K562 (cell line): ENCODE results near the gene ATXN7L1. TPM values are rescaled to one million over a fixed set of nuclear protein-coding genes. Genes with fewer than 3 reads are reported as not detected.

Source experiments
- ATAC-seq: fragments of 200-7000 bp; cut with Tn5 transposase; 3 replicates; pipeline ENCODE4 v1.9.1; 2020; ENCODE audit warnings: moderate library complexity
- BruUV-seq: library from RNA; stranded (reverse); fragments of 400-500 nt; replicated peaks from 2 replicates; lab custom pipeline; 2021; lab: Mats Ljungman, UMichigan
- CTCF ChIA-PET: fragments of 300-600 bp; formaldehyde crosslinking; extraction: SDS; loops from one replicate; lab custom pipeline; 2021; ENCODE audit warnings: low intra/inter-chr PET ratio; lab: Yijun Ruan, JAX
- POLR2A ChIA-PET: fragments of 300-600, 350-650 bp; sonication (Branson Sonifier 250); formaldehyde crosslinking; extraction: SDS; loops from one replicate; lab custom pipeline; 2021; ENCODE audit warnings: antibody characterized with exemption, inconsistent platforms; lab: Yijun Ruan, JAX
- DNase-seq, 4 experiments: peaks; one replicate each; pipeline versions ENCODE4 v3.0.0 to v3.0.0-alpha.2; 2011 to 2018; ENCODE audit warnings: low spot score in 3 of 4, mixed read lengths in 3 of 4; ENCODE audit errors: extremely low read depth in 1 of 4
- FAIRE-seq: peaks from 2 replicates; lab custom pipeline; 2011; peaks lifted over from hg19 to GRCh38; lab: Jason Lieb, UNC
- H2AFZ ChIP-seq: 2 replicates; pipeline ENCODE4 v1.6.0; 2011; ENCODE audit warnings: low read depth, low read length, control low read depth, inconsistent platforms
- H3K27ac ChIP-seq: fragments of 200-600 bp; 3 replicates; pipeline ENCODE4 v1.8.0; 2011; ENCODE audit warnings: low read depth, mild to moderate bottlenecking, control low read depth, inconsistent platforms, low read length, moderate library complexity, mixed read lengths; ENCODE audit errors: extremely low read depth
- H3K27me3 ChIP-seq, 2 experiments: fragments of 300-600 bp in 1 of 2; 2 replicates in 1 of 2; 3 replicates in 1 of 2; pipeline versions ENCODE4 v1.6.0 to v1.8.0; 2011; ENCODE audit warnings: inconsistent platforms in 2 of 2, low read length in 2 of 2, mild to moderate bottlenecking in 1 of 2, mixed read lengths in 1 of 2, moderate library complexity in 1 of 2; ENCODE audit not compliant: control insufficient read depth in 2 of 2, insufficient read depth in 2 of 2
- H3K36me3 ChIP-seq: fragments of 300-600 bp; 3 replicates; pipeline ENCODE4 v1.8.0; 2011; ENCODE audit warnings: mild to moderate bottlenecking, low read length, inconsistent platforms; ENCODE audit not compliant: control insufficient read depth, insufficient read depth
- H3K4me1 ChIP-seq, 2 experiments: fragments of 200-600 bp in 1 of 2; replicated peaks in 1 of 2; 2 replicates in 1 of 2; 3 replicates in 1 of 2; pipeline versions ENCODE4 v1.5.1 to v1.8.0; 2011; ENCODE audit warnings: inconsistent platforms in 2 of 2, low read length in 2 of 2, mild to moderate bottlenecking in 1 of 2, mixed read lengths in 1 of 2, moderate library complexity in 1 of 2; ENCODE audit not compliant: control insufficient read depth in 2 of 2, insufficient read depth in 2 of 2
- H3K4me2 ChIP-seq: 2 replicates; pipeline ENCODE4 v1.6.1; 2011; ENCODE audit warnings: low read length, control low read depth, inconsistent platforms, mixed read lengths; ENCODE audit not compliant: insufficient read depth
- H3K4me3 ChIP-seq: fragments of 200-600 bp; sonication (generic), shearing (Covaris generic); 2 replicates; pipeline ENCODE4 v1.5.1; 2016; ENCODE audit warnings: control low read depth, inconsistent platforms
- H3K79me2 ChIP-seq: fragments of 200-600 bp; 3 replicates; pipeline ENCODE4 v1.8.0; 2011; ENCODE audit warnings: low read length, inconsistent platforms; ENCODE audit not compliant: control insufficient read depth, insufficient read depth
- H3K9ac ChIP-seq, 2 experiments: 2 replicates each; pipeline versions ENCODE4 v1.6.0 to v1.6.1; 2011; ENCODE audit warnings: low read depth in 2 of 2, low read length in 2 of 2, control low read depth in 1 of 2, inconsistent platforms in 1 of 2, mild to moderate bottlenecking in 1 of 2, mixed read lengths in 1 of 2; ENCODE audit not compliant: insufficient read depth in 1 of 2
- H3K9me1 ChIP-seq: one replicate; pipeline ENCODE4 v1.6.0; 2011; ENCODE audit warnings: inconsistent platforms, mild to moderate bottlenecking, low read length, moderate library complexity; ENCODE audit not compliant: control insufficient read depth, insufficient read depth
- H3K9me3 ChIP-seq: replicated peaks from 2 replicates; pipeline ENCODE4 v1.5.1; 2011; ENCODE audit warnings: low read depth, low read length, inconsistent platforms; ENCODE audit not compliant: control insufficient read depth, insufficient read depth
- H4K20me1 ChIP-seq: replicated peaks from 2 replicates; pipeline ENCODE4 v1.6.1; 2011; ENCODE audit warnings: low read length, inconsistent platforms, mixed read lengths; ENCODE audit not compliant: control insufficient read depth, insufficient read depth
- ARID3B ChIP-seq: fragments of 250-450 bp; sonication (Bioruptor Pico); IDR thresholded peaks from 2 replicates; pipeline ENCODE4 v1.4.0; 2020; ENCODE audit warnings: borderline replicate concordance
- BCLAF1 ChIP-seq, 2 experiments: fragments of 450-650 bp in 1 of 2; IDR thresholded peaks; 2 replicates each; pipeline ENCODE4 v1.6.1; 2011 to 2017; ENCODE audit warnings: low read depth in 2 of 2, antibody characterized with exemption in 1 of 2, borderline replicate concordance in 1 of 2, low read length in 1 of 2, mild to moderate bottlenecking in 1 of 2, mixed read lengths in 1 of 2; ENCODE audit not compliant: control insufficient read depth in 1 of 2
- CBFA2T2 ChIP-seq: fragments of 450-650 bp; conservative IDR thresholded peaks from 2 replicates; pipeline ENCODE4 v1.6.1; 2017; ENCODE audit warnings: mild to moderate bottlenecking
- E4F1 ChIP-seq: fragments of 250-450 bp; sonication (Bioruptor Pico); IDR thresholded peaks from 2 replicates; pipeline ENCODE4 v1.5.0; 2021; ENCODE audit warnings: mild to moderate bottlenecking, borderline replicate concordance
- GMEB1 ChIP-seq: fragments of 250-450 bp; sonication (Bioruptor Pico); IDR thresholded peaks from 2 replicates; pipeline ENCODE4 v1.4.0; 2020; ENCODE audit warnings: mild to moderate bottlenecking
- WGBS: fragments of 100-300 bp; shearing (Covaris generic); methylation state at CpG from one replicate; pipeline ENCODE4 v1.1.6; 2016; ENCODE audit warnings: low coverage, mixed read lengths; ENCODE audit not compliant: insufficient coverage; ENCODE audit errors: missing lambda C conversion rate; 5-methylcytosine and 5-hydroxymethylcytosine counted together
- in situ Hi-C: fragments of 300-500 bp; cut with MboI; formaldehyde crosslinking; loops from 4 replicates; pipeline ENCODE4 v1.15.0; 2018; ENCODE audit warnings: inconsistent platforms, mixed read lengths
- intact Hi-C: fragments of 100-400 bp; cut with micrococcal nuclease; formaldehyde crosslinking; loops from 2 replicates; pipeline ENCODE4 v1.14.2; 2022
- polyA plus RNA-seq, 8 experiments: library from polyadenylated mRNA; depleted of rRNA in 4 of 8; stranded (reverse) in 5 of 8; unstranded in 3 of 8; fragments of >200 nt; fragmentation: Nextera tagmentation in 2 of 8; fragmentation: Illumina TruSeq in 1 of 8; extraction: Ambion mirVana in 2 of 8; extraction: Trizol in 1 of 8; gene quantifications; 2 replicates each; pipeline versions ENCODE4 v1.2.1 to v1.2.3, GENCODE V29; 2011 to 2014; ENCODE audit warnings: inconsistent platforms in 1 of 8, missing spikeins in 1 of 8
- total RNA-seq, 7 experiments: library from RNA; depleted of rRNA in 6 of 7; stranded (reverse); fragments of >200 nt in 6 of 7; fragmentation: Illumina TruSeq in 2 of 7; extraction: Trizol in 2 of 7; gene quantifications; 2 replicates each; pipeline versions ENCODE4 v1.2.1 to v1.2.3, GENCODE V29; 2011 to 2021; ENCODE audit warnings: low replicate concordance in 1 of 7

Gene ATXN7L1
- total and polyA plus RNA-seq, 9 of the 15 experiments (the other 6 are each of a cell fraction or from before 2014, with no cell fraction given), result 6.6 to 13.7 (median 10.7) TPM

GRCh38 chr7:105910172-105910571 lies 33.8 kb upstream of the ATXN7L1 start:
- no peaks in the 10 kb centered on the region for H3K79me2 ChIP-seq
- H3K27me3 ChIP-seq, result peaks cover 11 to 44% of the 10 kb centered on the region in 2 experiments; a peak in 4 of 5 replicates
- in situ Hi-C loops, result no loop called here
- no peak overlapping the region for H3K4me3 ChIP-seq
- ChIA-PET POLR2A (no interaction called here), CTCF (no interaction called here)
- DNase-seq (no peak), FAIRE-seq (no peak), ATAC-seq (no peak)
- H3K27ac ChIP-seq, result no peak overlapping the region
- intact Hi-C loops, result no loop called here
- no peak overlapping the region for H2AFZ ChIP-seq
- H3K9me1 ChIP-seq, result no peaks in the 10 kb centered on the region
- no TSS peak for BruUV-seq
- no peak overlapping the region for H3K9ac ChIP-seq
- no peaks in the 10 kb centered on the region for H4K20me1 ChIP-seq
- 9% methylated on average over 5 of the region's 5 CpGs for WGBS
- no peak overlapping the region for H3K4me2 ChIP-seq
- H3K36me3 ChIP-seq, result no peaks in the 10 kb centered on the region
- H3K9me3 ChIP-seq, result 0 out of 2 replicates have a peak, but pooled peaks cover 4% of the 10 kb centered on the region
- no peak for TF ChIP-seq BCLAF1 (IDR thresholded peaks at IDR 0.05; ENCODE audit: borderline replicate concordance in 1 of 2, control insufficient read depth in 1 of 2, low read depth in 2 of 2, low read length in 1 of 2)
- TF ChIP-seq GMEB1 (CRISPR knock-in tag), result no peak
- no peak for TF ChIP-seq ARID3B (CRISPR knock-in tag)
- no peak for TF ChIP-seq CBFA2T2
- TF ChIP-seq E4F1 (CRISPR knock-in tag), result no peak
- H3K4me1 ChIP-seq, result no peaks in the 10 kb centered on the region
